GM21515 (cell line): ENCODE data around the gene C1QL2.

ENCODE experiments used
- ATAC-seq: cut with Tn5 transposase; IDR thresholded peaks from one replicate; pipeline ENCODE4 v1.9.1; 2021; ENCODE audit not compliant: unreplicated experiment

Gene C1QL2

DNA sequence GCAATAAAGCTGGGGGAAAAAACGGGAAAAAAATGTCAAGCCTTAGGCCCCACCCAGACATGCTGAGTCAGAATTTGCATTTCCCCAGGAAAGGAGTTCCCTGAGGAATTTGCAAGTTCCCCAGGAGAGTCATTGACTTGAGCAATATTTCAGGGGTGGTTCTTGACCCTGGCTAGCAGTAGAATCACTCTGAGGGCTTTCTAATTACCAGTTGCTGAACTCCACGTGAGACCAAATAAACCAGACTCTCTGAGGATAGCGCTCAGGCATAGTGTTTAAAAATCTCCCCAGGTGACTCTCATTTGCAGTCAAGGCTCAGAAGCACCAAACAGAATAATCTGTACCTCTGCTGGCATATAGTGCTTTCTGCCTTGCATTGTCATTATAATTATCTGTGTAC lies 48.7 kb downstream of the C1QL2 start:
- no peak for ATAC-seq

DNA sequence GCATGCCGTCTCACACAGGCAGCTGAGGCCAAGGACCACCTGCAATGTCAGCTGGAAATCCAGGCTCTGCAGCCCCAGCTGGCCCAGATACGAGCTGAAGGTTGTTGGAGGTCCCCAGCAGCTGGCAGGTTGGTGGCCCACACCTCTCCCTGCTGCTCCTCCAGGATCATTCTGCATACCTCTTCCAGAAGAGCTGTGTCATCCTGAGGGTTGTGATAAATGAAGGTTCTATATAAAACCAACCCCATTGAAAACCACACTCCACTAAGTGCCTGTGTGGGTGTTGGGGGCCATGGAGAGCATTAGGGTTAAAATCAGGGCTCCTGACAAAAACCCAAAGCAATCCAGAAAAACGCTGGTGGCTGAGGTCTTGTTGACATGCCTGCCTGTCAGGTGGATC lies 50.4 kb downstream of the C1QL2 start:
- no peak for ATAC-seq

DNA sequence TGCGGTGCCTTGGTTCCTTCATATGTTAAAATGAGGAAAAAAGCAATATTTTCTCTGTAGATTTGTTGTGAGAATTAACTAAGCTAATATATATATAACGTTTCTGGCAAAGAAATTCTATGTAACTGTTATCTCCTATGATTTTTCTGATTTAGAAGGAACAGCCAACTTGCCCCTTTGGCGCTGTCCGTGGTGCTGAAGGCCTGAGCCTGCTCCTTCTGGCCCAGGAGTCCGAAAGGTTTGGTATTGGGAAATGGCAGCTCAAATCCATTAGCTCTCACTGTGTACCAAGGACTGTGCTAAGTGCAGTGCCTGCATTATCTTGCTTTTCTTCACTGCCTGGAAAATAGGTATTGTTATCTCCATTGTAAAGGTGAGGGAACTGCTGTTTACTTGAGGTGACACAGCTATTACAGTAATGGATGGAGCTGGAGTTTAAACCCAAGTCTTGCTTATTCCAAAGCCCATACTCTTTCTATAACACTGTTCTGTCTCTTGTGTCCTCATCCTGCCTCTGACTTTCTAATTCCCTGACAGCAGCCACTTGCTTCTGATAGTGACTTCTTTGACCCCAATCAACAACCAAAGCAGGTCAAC lies 52.2 kb downstream of the C1QL2 start:
- no peak for ATAC-seq
